Fibroblast of skin of scalp (primary cell): ENCODE data around the gene SLC49A4.

Source experiments
- DNase-seq: peaks from one replicate; pipeline ENCODE4 v3.0.0-alpha.2; 2013

SLC49A4 gene

DNA sequence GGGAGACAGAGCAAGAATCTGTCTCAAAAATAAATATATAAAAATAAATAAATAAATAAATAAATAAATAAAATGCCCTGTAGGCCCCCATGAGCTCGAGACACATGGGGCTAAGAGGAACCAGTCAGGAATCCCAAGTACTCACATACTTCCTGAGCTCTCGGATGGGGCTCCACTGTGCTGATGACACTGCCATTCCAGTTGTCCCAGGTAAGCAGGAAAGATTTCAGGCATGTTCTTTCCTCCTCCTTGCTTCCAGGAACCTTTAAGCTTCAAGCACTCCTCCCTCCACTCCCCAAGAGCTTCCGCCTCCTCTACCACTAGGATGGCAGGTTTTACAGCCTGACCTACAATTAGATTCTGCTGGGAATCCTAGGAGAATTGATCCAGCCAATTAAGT, 113.4 kb downstream of the SLC49A4 start:
- DNase-seq, result no peak

DNA sequence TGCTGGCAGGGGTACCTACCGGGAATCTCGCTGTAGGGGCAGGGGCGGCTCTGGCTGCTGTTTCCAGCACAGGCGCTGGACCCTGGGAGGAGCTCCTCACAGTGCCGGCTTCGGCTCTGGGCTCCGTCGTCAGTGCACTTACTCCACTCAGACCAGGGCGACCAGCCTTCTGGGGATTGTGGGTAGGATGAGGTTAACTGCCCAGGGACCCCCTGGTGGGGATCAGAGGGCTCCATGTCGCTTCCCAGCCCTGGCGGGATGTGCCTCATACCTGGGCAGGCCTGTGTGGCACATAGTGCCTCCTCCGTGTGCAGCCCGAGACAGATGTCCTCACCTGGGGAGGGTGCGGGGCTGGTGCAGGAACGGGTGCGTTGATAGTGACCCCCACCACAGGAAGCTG, 117.0 kb downstream of the SLC49A4 start:
- no peak for DNase-seq

GRCh38 chr3:122912772-122913538, 118.1 kb downstream of the SLC49A4 start:
- DNase-seq, result no peak

DNA sequence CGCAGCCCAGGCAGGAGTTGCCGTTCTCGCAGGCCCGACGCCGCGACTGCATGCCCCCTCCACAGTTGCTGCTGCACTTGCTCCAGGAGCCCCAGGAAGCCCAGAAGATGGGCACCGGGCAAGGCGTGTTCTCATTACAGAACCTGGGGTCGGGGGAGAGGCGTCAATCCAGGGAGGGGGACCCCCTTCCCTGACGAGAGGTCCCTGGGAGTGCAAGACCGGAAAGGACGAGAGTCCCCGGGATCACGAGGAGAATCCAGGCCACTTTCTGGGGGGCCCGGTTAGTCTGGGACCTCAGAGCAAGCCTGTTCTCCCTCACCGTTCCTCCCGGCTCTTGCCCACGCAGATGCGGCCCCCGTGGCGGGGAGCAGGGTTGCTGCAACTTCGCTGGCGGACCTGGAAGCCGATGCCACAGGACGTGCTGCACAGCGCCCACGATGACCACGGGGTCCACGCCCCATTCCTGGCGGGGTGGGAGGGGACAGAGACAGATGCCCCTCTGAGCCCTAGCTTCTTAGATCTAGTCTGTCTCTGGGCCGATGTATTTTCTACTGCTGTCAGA, 118.8 kb downstream of the SLC49A4 start:
- DNase-seq, result no peak

- no peak for DNase-seq
These were observed 120.6 kb downstream of the SLC49A4 start for GRCh38 chr3:122915300-122916055.

GRCh38 chr3:122916084-122916483, 121.2 kb downstream of the SLC49A4 start:
- DNase-seq, result no peak

DNA sequence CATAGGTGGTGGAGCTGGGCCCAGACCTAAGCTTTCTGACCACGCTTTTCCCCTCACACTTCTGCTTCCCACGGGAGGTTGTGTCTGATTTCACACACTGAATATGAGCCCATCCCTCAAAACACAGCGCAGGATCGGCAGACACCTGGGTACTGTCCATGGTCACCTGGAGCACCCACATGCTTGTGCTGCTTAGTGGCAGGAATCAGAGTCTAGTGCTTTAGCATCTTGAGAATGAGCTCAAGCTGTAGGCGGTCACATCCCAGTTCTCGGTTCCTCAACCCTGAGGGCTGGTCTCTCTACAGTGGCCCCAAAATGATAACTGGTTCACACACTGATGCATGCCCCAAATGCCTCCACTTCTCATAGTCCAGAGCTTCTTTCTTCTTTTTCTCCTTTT, 121.7 kb downstream of the SLC49A4 start:
- no peak for DNase-seq

DNA sequence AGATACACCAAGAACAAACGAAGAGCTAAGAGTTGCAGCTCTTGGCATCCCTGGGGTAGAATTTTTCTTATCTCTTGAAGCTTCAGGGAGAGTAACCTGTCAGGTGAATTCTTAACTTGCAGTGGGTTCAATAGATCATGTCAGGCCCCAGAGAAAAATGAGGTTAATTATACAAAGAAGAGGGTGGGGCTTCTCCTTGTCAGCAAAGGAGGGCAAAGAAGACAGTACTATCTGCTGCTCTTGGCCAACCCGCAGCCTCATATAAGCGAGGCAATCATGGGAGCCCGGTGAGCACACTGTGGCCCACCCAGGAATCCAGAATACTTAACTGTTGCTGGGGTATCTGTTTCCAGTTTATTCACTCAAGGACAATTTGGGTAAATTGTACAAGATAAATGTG, 122.5 kb downstream of the SLC49A4 start:
- DNase-seq, result no peak

GRCh38 chr3:122918576-122919290, 123.9 kb downstream of the SLC49A4 start:
- DNase-seq, result peak; percentile 6

DNA sequence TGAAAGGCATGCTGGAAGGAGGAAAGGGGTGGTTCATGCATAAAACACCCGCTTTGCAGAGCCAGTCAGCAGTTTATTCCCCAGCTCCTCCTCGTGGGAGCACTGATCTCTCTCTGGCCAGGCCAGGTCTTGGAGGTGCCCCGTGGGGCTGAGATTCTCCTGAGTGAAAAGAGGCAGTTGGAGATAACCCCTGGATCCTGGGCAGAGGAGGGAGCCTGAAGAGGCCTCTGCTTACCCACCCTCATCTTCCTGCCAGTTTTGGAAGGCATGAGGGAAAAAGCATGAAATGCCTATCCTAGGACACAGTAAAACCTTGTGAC, 124.4 kb downstream of the SLC49A4 start:
- DNase-seq, result no peak

DNA sequence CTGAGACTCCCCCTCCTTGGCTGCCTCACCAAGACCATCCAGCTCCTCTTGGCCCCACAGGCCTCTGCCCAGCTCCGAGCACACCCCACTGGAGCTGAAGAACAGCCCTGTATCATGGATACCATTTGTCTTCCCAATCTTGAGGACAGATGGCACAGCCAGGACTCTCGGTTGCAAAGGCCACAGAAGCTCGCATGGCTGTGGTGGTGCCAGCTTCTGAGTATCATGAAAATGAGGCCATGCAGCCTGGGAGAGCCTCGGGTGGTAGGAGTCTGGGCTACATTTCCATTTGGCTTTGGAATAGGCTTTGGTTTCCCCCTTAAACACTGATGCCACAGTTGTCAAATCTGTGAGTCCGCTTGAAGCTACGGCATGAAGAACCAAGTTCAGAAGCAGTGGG, 126.1 kb downstream of the SLC49A4 start:
- no peak for DNase-seq

DNA sequence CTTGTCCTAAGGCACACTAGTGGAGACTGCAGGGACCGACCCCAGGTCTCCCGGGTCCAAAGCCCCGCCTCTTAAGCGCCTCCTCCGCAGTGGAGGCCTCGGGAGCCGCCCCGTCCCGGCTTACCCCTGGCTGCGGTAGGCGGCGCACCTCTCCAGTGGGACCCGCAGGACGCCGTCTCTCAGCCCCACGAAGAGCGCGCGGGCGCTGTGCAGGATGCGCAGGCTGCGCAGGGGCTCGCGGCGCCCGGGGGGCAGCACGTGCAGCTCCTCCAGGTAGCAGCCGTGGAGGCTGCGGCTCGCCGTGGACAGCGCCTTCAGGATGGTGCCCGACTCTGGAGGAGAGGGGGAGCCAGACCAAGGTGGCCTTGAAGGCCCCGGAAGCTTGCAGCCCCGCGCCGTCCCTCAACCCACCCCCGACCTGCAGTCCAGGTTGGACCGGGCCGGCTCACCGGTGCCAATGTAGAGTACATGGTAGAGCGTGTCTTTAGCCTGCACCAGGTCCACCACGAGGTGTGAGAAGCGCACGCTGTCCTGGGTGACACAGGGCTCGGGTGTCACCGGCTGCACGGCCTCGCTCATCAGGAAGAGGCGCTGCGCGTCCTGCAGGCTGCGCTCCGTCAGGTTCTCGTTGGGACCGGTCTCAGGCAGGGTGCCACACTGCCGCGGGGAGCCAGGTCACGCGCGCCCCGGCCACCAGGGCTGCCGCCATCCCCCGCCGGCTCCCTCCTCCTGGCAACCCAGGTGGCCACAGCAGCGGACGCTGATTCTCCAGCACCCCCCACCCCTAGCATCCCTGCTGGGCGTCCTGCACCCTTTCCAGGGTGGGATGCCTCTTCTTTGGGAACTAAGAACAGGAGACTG, 127.2 kb downstream of the SLC49A4 start:
- DNase-seq, result no peak

- no peak for DNase-seq
These were observed 128.7 kb downstream of the SLC49A4 start for GRCh38 chr3:122923611-122924010.

- no peak for DNase-seq
These were observed 129.2 kb downstream of the SLC49A4 start for GRCh38 chr3:122924056-122924455.

DNA sequence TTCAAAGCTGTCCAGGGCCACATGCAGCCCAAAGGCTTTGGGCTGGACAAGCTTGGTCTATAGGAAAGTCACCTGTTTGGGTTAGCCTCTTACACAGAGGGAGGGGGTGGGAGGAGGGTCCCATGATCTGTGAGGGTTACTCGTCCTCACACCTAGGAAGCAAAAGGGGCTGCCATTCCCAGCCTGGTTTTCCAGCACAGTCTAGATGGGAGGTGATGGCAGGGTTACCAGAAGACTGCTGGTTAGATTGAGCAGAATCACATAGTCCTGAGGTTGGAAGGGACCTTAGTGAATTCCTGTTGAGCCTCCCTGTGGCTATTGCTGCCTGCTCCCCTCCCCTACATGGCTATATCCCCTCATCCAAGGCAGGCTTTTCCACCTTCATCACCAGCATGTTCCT, 130.9 kb downstream of the SLC49A4 start:
- DNase-seq, result no peak

GRCh38 chr3:122926322-122926721, 131.5 kb downstream of the SLC49A4 start:
- DNase-seq, result no peak

DNA sequence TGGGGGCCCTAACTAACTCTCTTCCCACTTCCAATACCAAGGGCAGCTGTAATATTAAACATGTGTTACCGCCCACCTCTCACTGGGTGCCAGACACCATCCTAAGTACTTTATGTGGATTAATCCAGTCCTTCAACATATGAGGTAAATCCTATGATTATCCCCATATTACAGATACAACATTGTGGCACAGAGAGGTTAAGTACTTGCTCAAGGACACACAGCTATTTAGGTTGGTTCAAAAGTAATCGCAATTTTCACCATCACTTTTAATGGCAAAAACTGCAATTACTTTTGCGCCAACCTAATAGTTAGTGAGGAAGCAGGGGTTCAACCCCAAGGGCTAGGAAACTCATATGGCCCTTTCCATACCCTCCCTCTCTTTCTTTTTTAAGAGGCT, 131.9 kb downstream of the SLC49A4 start:
- DNase-seq, result no peak

DNA sequence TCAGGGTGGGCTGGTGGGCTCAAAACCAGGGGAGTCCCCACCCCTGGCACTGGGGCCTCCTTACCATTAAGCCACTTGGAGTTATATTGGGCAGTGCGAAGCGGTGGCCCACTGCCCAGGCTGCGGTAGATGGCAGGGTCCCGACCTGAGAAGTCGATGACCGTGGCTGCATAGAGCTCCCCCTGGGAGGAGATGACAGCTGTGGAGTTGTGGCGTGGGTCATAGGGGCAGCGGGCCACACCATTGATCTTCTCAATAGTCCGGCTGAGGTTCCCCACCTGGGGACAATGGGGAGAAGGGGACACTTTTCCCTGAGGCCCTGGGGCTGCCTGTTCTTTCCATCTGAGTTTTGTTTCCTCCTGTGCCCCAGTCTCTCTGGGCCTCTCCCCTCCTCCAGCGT, 132.9 kb downstream of the SLC49A4 start:
- DNase-seq, result no peak

GRCh38 chr3:122928396-122929187, 133.7 kb downstream of the SLC49A4 start:
- no peak for DNase-seq

- DNase-seq, result no peak
These were observed 134.6 kb downstream of the SLC49A4 start for GRCh38 chr3:122929188-122930062.
